DND-41 (cell line): ENCODE results near the gene RIPOR1.

Experiments used
- ATAC-seq: fragments of 200-7000 bp; cut with Tn5 transposase; 3 replicates; pipeline ENCODE4 v1.9.1; 2021; ENCODE audit warnings: low read depth; ENCODE audit not compliant: insufficient read depth
- DNase-seq: peaks from one replicate; pipeline ENCODE4 v3.0.0-alpha.2; 2020
- H2AFZ ChIP-seq: 2 replicates; pipeline ENCODE4 v1.6.0; 2012; ENCODE audit warnings: low read depth, low read length
- H3K27ac ChIP-seq: 2 replicates; pipeline ENCODE4 v1.5.1; 2012; ENCODE audit warnings: low read length, inconsistent platforms
- H3K27me3 ChIP-seq: fragments of 200-600 bp; sonication (generic); 2 replicates; pipeline ENCODE4 v1.6.0; 2012; ENCODE audit warnings: low read length, mild to moderate bottlenecking, inconsistent platforms; ENCODE audit not compliant: insufficient read depth, poor library complexity
- H3K36me3 ChIP-seq: 2 replicates; pipeline ENCODE4 v1.5.1; 2012; ENCODE audit warnings: low read length, inconsistent platforms; ENCODE audit not compliant: insufficient read depth
- H3K4me1 ChIP-seq: 2 replicates; pipeline ENCODE4 v1.5.1; 2012; ENCODE audit warnings: mild to moderate bottlenecking, low read length; ENCODE audit not compliant: insufficient read depth
- H3K4me2 ChIP-seq: 2 replicates; pipeline ENCODE4 v1.6.0; 2012; ENCODE audit warnings: mild to moderate bottlenecking, moderate library complexity, low read length, inconsistent platforms; ENCODE audit not compliant: insufficient read depth
- H3K4me3 ChIP-seq, 2 experiments: fragments of 200-600 bp in 1 of 2; shearing (Covaris generic) in 1 of 2; 2 replicates each; pipeline ENCODE4 v1.5.1; 2012 to 2016; ENCODE audit warnings: inconsistent platforms in 2 of 2, low read length in 2 of 2, mild to moderate bottlenecking in 2 of 2, low read depth in 1 of 2, moderate library complexity in 1 of 2
- H3K79me2 ChIP-seq: 2 replicates; pipeline ENCODE4 v1.6.0; 2012; ENCODE audit warnings: low read length, inconsistent platforms; ENCODE audit not compliant: insufficient read depth
- H3K9ac ChIP-seq: 2 replicates; pipeline ENCODE4 v1.6.0; 2012; ENCODE audit warnings: low read depth, mild to moderate bottlenecking, inconsistent platforms, low read length, moderate library complexity
- H3K9me3 ChIP-seq: 2 replicates; pipeline ENCODE4 v1.5.1; 2012; ENCODE audit warnings: low read length, moderate library complexity, mild to moderate bottlenecking, inconsistent platforms; ENCODE audit not compliant: insufficient read depth, severe bottlenecking
- H4K20me1 ChIP-seq: 2 replicates; pipeline ENCODE4 v1.6.0; 2012; ENCODE audit warnings: low read length; ENCODE audit not compliant: insufficient read depth
- CTCF ChIP-seq: IDR thresholded peaks from 2 replicates; pipeline ENCODE4 v1.5.1; 2012; ENCODE audit warnings: borderline replicate concordance, low read length, moderate library complexity, mild to moderate bottlenecking; ENCODE audit not compliant: poor library complexity, severe bottlenecking; ENCODE audit errors: extremely low read depth
- EZH2 ChIP-seq: IDR thresholded peaks from 3 replicates; pipeline ENCODE4 v1.6.1; 2012; ENCODE audit warnings: borderline replicate concordance, low read depth, mild to moderate bottlenecking, moderate library complexity, low read length, inconsistent platforms; ENCODE audit not compliant: severe bottlenecking

Gene RIPOR1

GRCh38 chr16:67562526-67562917, 33.9 kb downstream of the RIPOR1 start, which contains the start of gene CTCF:
CTCF (plus strand) TSS chr16:67562526; CDS start chr16:67610833, 48,307 bp downstream.
- Histone ChIP-seq H3K9me3 (no peaks in the 10 kb centered on the region), H3K4me1 (peaks cover 61% of the 10 kb centered on the region), H3K9ac (peak within 1 kb of the TSS; percentile 100), H3K36me3 (peaks cover 17% of the 10 kb centered on the region; the same call in 1 of the 2 replicates), H3K79me2 (peaks cover 83% of the 10 kb centered on the region), H4K20me1 (peaks cover 41% of the 10 kb centered on the region), H3K4me3 (peak within 1 kb of the TSS; percentile 84 to 93), H2AFZ (peak within 1 kb of the TSS; percentile 85), H3K27ac (peak within 1 kb of the TSS; percentile 98), H3K27me3 (no peaks in the 10 kb centered on the region), H3K4me2 (peak within 1 kb of the TSS; percentile 93)
- DNase-seq, result no peak
- ATAC-seq, result peak; percentile 44
- TF ChIP-seq EZH2, result no peak
- peak; percentile 68 for TF ChIP-seq CTCF

GRCh38 chr16:67562918-67563707, 34.5 kb downstream of the RIPOR1 start:
- peaks cover 88% of the 10 kb centered on the region for H3K79me2 ChIP-seq
- DNase-seq, result peak; percentile 63
- H3K27ac ChIP-seq, result peak overlapping the region; percentile 98
- no peaks in the 10 kb centered on the region for H3K9me3 ChIP-seq
- ATAC-seq, result peak; percentile 15
- H3K9ac ChIP-seq, result peak overlapping the region; percentile 100
- peak overlapping the region; percentile 66 to 93 for H3K4me3 ChIP-seq
- peak overlapping the region; percentile 82 for H3K4me2 ChIP-seq
- peaks cover 47% of the 10 kb centered on the region for H4K20me1 ChIP-seq
- H2AFZ ChIP-seq, result peak overlapping the region; percentile 75
- peaks cover 17% of the 10 kb centered on the region; the same call in 1 of the 2 replicates for H3K36me3 ChIP-seq
- no peaks in the 10 kb centered on the region for H3K27me3 ChIP-seq
- peak; percentile 61 for TF ChIP-seq CTCF
- TF ChIP-seq EZH2, result no peak
- peaks cover 60% of the 10 kb centered on the region for H3K4me1 ChIP-seq

GRCh38 chr16:67563708-67564468, 35.3 kb downstream of the RIPOR1 start:
- TF ChIP-seq CTCF, result no peak
- TF ChIP-seq EZH2, result no peak
- Histone ChIP-seq H3K27ac (peak overlapping the region; percentile 98), H3K27me3 (no peaks in the 10 kb centered on the region), H3K4me2 (peak overlapping the region; percentile 82), H3K4me3 (peak overlapping the region; percentile 66 to 93), H3K9me3 (no peaks in the 10 kb centered on the region), H3K9ac (peak overlapping the region; percentile 100), H4K20me1 (peaks cover 55% of the 10 kb centered on the region), H3K79me2 (peaks cover 89% of the 10 kb centered on the region), H3K4me1 (peaks cover 64% of the 10 kb centered on the region), H3K36me3 (peaks cover 17% of the 10 kb centered on the region; the same call in 1 of the 2 replicates), H2AFZ (peak overlapping the region; percentile 75; the same call in 1 of the 2 replicates)
- ATAC-seq, result no peak
- peak; percentile 36 for DNase-seq
